Loucy (cell line): ENCODE data around the gene SNCAIP.

Experiments
- EZH2phosphoT487 ChIP-seq: fragments of 200-600 bp; IDR thresholded peaks from 2 replicates; pipeline ENCODE4 v1.6.1; 2018; ENCODE audit warnings: antibody characterized with exemption, mild to moderate bottlenecking, moderate library complexity, borderline replicate concordance
- TF ChIP-seq, protein P1 (sequence below): fragments of 200-600 bp; sonication (generic); conservative IDR thresholded peaks from 2 replicates; pipeline ENCODE4 v1.5.1; 2014; ENCODE audit warnings: mild to moderate bottlenecking, antibody characterized with exemption, low read length

DNA sequence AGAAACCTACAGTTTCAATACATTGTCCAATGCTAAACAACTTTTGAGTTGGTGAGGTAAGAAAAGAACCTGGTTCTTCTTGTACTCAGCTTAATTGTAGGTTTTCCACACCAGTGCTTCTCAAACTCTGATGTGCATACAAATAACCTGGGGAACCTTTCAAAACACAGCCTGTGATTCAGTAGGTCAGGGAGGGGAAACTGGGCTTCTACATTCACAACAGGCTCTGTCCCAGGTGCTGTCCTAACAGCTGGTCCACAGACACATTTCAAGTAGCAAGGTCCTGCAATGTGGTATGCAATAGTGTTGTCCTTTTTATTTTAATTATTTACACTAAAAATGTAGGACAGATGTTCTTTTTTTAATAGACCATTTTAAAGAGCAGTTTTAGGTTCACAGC is 47.4 kb upstream of the SNCAIP start:
- TF ChIP-seq, protein P1, sequence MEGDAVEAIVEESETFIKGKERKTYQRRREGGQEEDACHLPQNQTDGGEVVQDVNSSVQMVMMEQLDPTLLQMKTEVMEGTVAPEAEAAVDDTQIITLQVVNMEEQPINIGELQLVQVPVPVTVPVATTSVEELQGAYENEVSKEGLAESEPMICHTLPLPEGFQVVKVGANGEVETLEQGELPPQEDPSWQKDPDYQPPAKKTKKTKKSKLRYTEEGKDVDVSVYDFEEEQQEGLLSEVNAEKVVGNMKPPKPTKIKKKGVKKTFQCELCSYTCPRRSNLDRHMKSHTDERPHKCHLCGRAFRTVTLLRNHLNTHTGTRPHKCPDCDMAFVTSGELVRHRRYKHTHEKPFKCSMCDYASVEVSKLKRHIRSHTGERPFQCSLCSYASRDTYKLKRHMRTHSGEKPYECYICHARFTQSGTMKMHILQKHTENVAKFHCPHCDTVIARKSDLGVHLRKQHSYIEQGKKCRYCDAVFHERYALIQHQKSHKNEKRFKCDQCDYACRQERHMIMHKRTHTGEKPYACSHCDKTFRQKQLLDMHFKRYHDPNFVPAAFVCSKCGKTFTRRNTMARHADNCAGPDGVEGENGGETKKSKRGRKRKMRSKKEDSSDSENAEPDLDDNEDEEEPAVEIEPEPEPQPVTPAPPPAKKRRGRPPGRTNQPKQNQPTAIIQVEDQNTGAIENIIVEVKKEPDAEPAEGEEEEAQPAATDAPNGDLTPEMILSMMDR, result no peak
- TF ChIP-seq EZH2phosphoT487, result no peak
